NCI-H1105 (cell line): ENCODE data around the gene UFC1.

Experiments
- DNase-seq: peaks from one replicate; lab custom pipeline; 2025; lab: John Stamatoyannopoulos, UW

The UFC1 gene

DNA sequence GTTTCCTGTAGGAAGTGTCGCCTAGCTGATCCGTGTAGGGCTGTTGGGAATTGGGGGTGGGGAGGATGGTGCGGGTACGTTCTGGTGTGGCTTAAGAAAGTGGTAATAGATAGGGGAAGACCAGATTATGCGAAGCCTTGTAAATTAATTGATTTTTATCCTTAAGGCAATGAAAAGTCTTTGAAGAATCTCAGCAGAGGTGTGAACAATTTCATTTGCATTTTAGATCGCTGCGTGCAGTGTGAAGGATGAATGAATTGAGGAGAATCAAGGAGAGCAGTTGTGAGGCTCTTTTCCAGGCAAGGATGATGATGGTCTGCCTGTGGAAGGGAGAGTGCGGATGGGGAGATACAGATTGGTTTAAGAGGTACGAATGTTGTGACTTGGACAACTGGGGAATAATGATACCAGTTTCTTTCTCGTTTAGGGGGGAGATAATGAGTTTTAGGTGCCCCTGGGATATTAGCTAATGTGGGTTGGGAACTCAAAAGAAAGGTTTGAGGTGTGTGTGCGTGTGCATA, 20.5 kb upstream of the UFC1 start:
- DNase-seq, result no peak

DNA sequence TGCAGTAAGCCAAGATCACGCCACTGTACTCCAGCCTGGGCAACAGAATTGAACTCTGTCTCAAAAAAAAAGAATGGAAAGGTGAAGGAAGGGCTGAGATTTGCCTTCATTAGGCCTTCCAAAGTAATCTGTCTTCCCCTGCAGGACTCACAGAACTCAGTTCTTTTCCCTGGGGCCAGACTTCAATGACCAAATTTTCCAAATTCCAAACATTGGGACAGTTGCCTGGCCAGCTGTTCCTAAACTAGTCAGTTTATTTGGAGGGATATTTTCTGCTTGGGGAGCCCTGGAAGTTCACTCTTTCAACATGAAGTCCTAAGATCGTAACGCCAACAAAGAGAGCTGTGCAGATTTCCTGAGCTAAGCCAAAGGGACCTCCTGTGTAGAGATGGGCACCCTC, 15.9 kb upstream of the UFC1 start:
- no peak for DNase-seq

DNA sequence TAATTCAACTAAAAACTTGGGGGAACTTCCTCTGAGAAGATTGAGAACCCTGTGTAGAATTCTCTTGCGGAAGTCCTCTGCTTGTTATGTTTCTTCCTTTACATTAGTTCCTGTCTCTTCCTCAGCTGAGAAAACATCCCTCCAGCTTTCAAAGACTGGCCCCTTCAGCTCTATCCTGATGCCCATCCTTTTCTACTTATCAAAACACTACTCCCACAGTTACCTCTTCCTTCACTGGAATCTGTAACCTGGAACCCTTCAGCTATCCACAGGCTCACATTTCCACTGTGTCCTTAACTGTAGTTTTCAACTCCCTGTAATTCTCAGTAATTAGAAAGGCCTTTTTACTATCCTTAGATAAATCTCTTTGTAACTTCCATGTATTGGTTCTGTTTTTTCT, 15.3 kb upstream of the UFC1 start:
- DNase-seq, result no peak

DNA sequence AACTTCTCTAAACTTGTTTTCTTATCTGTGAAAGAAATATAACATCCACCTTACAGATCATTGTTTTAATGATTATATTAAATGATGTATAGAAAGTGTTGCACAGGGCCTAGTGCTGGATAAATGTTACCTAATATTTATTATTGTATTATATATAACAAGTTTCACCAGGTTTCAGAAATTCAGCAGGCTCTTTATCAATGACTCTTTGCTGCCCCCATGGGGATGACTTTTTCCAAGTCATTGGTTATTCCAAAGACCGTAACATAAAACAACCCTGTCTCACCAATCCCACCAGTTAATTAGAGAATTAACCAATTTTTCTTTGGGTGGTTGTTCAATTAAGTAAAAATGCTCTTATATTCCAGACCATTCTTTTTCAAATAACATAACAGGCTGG, 14.0 kb upstream of the UFC1 start:
- peak; percentile 32 for DNase-seq

DNA sequence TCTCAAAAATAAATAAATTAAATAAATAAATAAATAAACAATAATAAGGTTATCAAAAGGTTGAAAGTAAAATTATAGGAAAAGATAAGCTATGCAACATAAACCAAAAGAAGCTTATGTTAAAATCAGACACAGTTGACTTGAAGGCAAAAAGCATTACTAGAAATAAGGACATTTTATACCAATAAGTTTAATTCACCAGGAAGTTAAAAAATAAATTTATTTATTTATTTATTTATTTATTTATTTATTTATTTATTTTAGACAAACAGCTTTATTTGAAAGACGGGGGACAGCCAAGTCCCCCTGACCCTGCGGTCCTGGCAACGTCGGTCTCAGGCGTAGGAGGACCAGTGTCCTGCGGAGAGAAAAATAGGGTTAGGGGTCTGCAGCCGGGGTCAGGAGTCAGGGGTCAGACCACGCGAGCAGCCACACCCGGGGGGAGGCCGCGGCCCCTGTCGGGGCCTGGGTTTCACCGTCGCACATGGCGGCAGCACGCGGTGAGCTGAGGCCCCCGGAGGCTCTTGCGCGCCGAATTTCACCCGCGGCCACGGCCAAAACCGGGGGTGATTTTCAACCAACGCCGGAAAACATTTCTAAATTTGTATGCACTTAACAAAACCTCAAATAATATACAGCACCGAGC, 12.9 kb upstream of the UFC1 start:
- no peak for DNase-seq

DNA sequence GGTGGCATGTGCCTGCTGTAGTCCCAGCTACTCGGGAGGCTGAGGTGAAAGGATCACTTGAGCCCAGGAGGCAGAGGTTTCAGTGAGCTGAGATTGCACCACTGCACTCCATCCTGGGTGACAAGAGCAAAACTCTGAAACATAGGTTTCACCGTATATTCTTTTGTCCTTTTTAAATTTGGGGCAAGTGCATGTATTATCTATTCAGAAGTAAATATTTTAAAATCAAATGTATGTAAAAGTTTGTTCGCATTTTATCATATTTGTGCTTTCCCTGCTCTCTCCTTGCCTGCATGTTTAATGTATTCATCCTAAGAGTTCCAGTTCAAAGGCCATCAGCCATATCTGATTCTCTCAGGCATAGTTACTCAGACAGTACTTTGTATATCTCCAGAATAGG, 7.9 kb upstream of the UFC1 start:
- no peak for DNase-seq

DNA sequence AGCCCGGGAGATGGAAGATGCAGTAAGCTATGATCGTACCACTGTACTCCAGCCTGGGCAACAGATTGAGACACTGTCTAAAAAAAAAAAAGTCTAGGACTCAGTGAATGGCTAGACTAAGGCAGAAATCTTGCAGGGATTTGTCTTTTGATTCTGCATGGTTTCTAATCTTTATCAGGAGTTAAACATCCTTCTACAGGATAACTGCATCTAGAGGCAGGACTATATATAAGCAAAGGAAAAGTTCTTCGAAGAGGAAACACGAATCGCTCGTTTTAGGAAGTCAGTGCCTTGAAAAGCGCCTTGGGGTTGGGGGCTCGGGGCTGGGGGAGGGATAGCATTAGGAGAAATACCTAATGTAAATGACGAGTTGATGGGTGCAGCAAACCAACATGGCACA, 602 bp upstream of the UFC1 start:
- DNase-seq, result no peak

DNA sequence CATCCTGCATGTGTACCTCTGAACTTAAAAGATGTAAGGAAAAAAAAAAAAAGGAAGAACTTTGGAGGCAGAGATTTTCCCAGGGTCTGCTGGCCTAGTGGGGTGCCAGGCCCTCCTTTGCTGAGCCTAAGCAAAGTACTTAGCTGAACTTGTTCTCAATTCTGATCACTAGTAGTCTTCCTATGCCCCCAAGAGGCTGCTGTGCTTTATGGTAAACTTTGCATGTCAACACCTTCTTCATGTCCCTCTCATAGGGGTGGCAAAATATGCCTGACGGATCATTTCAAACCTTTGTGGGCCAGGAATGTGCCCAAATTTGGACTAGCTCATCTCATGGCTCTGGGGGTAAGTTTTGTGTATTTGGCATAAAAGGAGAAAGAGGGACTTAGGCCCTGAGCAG, 4.1 kb downstream of the UFC1 start:
- no peak for DNase-seq

DNA sequence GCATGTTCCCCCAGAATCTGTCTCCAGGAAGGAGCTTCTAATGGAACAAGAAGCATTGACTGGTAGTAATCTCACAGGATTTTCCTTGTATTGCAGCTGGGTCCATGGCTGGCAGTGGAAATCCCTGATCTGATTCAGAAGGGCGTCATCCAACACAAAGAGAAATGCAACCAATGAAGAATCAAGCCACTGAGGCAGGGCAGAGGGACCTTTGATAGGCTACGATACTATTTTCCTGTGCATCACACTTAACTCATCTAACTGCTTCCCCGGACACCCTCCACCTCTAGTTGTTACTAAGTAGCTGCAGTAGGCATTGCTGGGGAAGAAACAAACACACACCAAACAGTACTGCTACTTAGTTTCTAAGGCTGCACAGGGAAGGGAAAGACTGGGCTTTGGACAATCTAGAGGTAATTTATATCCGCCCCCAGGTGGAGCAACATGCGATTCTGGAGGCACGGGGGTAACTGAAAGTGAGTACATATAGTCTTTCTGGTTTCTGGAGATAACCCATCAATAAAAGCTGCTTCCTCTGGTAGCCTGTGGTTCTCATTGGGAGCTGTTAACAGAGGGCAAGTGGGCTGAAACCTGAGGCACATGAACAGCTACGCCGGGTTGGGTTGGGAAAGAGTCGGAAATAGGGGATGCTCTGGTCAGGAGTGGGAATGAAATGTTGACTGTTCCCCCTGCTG, 4.7 kb downstream of the UFC1 start:
- DNase-seq, result no peak

DNA sequence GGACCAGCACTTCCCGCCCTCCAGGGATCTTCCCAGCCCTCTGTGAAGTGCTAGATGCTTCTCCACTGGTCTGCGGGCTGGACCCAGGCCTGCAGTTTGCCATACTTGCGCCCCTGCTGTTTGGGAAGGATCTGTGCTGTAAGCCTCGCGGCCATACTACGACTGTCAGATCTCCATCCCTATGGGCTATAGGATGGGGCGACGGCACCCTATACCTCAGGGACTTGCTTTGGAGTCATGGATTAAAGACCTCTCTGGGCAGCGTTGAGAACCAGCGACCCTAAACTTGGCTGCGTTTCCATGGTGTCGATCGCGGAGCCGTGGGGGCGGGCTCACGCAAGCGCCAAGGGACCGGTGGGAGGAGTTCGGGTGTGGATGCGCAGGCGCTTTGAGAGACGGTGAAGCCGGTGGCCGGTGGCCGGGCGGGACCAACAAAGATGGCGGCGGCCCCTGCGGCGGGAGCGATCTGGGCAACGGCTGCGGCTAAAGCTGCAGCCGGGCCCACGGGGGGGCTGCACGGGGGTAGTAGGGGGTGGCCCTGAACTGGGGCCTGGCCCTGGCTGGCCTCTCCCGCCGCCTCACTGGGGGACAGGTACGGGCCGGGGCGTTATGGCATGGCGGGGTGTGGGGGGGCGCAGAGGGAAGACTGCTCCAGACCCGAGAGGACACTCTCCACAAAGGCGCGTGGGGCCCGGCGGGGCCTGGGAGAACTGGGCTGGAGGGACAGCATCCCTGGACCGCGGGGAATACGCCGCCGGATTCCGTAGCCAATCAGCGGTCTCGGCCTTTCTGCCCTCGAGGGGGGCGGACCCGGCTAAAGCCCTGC, 5.5 kb downstream of the UFC1 start, which contains the start of gene USP21:
USP21 (plus strand) TSS at position 414 of the 826 bp plus-strand sequence. CDS start 1,141 bp downstream, outside the sequence.
- peak; percentile 91 for DNase-seq

DNA sequence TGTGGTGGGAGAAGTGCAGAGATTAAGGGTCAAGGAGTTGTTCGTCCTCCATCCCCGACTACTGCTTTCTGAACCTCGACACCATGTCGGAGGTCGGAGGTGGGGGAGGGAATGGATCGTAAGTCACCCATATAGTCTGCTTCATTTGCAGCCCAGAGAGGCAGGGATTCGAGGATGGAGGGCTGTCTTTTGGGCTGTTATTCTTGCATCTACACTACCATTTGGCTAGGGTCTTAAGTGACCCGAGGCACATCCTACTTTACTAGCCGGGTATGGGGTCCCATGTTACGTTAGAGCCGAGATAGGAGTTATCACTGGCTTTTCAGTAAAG, 6.1 kb downstream of the UFC1 start:
- no peak for DNase-seq

DNA sequence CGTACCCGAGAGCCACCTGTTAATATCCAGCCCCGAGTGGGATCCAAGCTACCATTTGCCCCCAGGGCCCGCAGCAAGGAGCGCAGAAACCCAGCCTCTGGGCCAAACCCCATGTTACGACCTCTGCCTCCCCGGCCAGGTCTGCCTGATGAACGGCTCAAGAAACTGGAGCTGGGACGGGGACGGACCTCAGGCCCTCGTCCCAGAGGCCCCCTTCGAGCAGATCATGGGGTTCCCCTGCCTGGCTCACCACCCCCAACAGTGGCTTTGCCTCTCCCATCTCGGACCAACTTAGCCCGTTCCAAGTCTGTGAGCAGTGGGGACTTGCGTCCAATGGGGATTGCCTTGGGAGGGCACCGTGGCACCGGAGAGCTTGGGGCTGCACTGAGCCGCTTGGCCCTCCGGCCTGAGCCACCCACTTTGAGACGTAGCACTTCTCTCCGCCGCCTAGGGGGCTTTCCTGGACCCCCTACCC, 6.9 kb downstream of the UFC1 start:
- no peak for DNase-seq

DNA sequence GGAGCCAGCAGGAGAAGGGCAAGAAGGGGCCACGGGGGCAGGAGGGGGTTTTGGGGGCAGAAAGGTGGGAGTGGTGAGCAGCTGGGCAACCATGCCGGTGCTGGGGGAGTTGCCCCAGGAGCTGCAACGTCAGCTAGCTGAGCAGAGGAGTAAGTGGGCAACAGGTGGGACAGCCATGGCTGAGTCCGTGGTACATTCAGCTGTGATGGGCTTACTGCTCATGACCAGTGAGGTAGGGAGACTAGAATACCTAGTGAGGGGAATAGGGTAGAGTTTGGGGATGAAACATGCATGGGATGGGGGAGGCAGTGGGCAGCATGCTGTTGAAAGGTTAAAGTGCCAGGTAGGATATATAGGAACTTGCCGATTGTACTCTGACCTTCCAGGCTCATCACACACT, 7.9 kb downstream of the UFC1 start:
- DNase-seq, result no peak

DNA sequence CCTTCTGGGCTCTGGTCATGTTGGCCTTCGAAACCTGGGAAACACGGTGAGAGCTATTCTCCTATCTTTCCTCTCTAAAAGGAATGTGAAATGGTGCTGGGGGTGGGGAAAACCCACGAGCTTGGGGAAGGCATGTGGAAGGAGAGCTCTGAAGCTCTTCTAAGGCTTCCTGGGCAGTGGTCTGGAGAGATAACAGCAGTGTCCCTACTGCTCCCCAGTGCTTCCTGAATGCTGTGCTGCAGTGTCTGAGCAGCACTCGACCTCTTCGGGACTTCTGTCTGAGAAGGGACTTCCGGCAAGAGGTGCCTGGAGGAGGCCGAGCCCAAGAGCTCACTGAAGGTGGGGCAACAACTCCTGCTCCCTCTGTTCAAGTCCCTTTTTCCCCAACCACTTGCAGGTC, 8.3 kb downstream of the UFC1 start:
- DNase-seq, result no peak

DNA sequence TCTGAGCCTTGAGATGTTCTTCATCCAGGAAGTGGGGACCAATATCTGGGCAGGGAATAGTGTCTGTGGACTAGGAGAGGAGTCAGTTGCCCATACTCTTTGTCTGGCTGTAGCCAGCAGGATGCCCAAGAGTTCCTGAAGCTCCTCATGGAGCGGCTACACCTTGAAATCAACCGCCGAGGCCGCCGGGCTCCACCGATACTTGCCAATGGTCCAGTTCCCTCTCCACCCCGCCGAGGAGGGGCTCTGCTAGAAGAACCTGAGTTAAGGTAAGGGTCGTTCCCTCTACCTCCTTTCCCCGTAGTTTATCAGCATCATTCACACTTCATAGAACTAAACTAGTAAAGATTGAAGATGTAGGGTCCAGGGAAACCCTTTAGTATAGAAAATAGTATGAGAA, 9.0 kb downstream of the UFC1 start:
- DNase-seq, result no peak

DNA sequence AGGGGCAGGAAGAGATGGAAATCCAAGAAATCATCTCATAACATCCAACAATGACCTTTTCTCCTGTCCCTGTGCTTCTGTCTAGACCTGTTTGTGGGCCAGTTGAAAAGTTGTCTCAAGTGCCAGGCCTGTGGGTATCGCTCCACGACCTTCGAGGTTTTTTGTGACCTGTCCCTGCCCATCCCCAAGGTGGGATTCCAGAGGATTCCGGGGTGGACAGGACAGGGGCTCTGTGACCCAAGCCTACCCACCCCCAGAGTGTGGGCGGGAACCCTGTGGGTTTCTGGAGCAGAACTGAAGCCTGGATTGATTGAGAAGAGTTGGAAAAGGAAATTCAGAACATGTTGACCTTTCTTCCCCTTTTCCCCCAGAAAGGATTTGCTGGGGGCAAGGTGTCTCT, 10.0 kb downstream of the UFC1 start:
- DNase-seq, result no peak

DNA sequence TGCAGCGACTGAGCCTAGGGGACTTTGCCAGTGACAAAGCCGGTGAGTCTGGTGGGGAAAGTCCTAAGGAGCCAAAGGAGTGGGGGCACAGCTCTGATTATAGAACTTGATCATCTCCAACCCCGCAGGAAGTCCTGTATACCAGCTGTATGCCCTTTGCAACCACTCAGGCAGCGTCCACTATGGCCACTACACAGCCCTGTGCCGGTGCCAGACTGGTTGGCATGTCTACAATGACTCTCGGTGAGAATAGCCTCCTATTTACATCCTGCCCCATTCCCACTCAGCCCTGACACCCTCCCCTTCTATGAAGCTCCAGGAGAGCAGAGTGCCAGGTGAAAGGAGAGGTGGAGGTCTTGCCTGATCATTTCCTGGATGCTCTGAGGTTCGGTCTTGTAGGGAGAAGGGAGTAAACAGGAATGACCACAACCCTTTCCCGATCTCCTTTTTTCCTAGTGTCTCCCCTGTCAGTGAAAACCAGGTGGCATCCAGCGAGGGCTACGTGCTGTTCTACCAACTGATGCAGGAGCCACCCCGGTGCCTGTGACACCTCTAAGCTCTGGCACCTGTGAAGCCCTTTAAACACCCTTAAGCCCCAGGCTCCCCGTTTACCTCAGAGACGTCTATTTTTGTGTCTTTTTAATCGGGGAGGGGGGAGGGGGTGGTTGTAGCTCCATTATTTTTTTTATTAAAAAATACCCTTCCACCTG, 11.3 kb downstream of the UFC1 start:
- DNase-seq, result no peak

DNA sequence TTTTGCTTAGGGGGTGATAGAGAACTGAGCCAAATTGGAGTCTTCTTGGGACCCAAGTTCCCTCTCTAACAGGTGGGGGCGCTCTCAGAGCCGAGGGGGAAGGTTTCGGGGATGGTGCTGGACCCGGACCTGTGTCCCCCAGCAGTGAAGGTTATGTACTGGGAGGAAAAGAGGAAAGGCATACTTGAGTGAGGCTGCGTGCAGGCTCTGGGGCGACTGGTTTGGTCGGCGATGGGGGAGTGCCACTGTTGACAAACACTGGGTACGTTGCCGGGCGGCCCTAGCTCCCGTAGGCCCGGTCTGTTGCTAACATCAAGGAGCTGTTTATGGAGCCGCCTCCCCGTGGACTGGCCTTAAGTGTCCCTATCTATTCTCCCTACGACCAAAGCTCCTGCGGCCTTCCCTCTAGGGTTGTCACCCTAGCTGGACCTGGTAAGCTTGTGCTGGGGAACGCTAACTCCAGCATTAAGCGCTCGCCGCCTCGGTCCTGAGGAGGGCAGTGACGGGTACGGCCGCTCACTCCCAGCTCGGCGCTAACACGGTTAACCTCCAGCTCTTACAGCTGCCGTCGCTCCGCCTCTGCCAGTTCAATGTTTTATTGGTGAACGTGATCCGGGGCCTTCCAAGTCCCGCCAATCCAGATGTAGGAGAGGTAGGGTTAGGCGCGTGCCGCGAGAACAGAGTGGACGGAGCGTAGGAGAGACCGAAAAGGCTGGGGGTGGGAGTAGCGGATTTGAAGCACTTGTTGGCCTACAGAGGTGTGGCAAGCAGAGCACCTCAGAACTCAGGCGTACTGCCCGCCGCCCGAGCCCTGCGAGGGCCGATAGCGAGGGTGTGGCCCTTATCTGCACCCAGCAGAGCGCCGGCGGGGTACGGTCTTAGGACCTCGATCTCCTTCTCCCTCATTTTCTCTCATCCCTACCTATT, 12.2 kb downstream of the UFC1 start, which contains the start of gene PPOX:
PPOX (plus strand) TSS at position 685 of the 927 bp plus-strand sequence. CDS start 422 bp downstream, outside the sequence.
- peak; percentile 97 for DNase-seq

DNA sequence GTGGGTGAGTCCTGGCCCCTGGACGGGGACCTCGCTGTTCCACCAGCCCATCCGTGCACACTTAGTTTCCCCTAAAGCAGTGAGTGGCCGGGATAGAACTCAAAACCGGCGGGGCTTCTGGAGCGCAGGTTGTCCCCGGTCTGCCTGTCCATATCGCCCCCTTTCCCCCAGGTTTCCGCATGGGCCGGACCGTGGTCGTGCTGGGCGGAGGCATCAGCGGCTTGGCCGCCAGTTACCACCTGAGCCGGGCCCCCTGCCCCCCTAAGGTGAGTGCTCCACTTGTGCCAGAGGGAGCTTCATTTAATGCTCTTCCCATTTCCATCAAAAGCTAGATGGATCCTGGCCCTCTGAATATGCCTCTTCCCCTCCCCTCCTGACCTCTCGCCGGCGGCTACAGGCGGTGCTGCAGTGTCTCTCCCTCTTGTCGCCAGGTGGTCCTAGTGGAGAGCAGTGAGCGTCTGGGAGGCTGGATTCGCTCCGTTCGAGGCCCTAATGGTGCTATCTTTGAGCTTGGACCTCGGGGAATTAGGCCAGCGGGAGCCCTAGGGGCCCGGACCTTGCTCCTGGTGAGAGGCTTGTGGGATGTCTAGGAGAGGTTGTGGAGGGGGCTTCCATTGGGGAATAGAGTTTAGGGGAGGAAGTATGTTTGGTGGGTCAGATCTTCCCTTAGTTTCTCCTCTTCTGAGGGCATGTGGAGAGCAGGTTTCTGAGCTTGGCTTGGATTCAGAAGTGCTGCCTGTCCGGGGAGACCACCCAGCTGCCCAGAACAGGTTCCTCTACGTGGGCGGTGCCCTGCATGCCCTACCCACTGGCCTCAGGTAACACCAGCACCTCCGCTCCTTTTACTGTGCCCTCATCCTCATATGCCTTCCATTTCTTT, 13.1 kb downstream of the UFC1 start:
- DNase-seq, result no peak

DNA sequence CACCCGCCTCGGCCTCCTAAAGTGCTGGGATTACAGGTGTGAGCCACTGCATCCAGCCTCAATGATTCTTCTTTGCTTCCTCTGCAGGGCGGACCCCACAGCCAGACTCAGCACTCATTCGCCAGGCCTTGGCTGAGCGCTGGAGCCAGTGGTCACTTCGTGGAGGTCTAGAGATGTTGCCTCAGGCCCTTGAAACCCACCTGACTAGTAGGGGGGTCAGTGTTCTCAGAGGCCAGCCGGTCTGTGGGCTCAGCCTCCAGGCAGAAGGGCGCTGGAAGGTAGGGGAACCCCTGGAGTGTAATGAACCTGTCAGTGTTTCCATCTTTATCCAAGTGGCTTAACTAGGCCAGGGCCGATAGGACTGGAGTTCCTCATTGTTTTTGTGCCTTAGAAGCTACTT, 15.1 kb downstream of the UFC1 start:
- DNase-seq, result no peak
